ENCODE results near the gene FAM76B. TPM values are rescaled to one million over a fixed set of nuclear protein-coding genes. Genes with fewer than 3 reads are reported as not detected.
A peak's percentile ranks its signal among the peaks of the same experiment; 100 is the strongest.

Gene FAM76B
- total RNA-seq, 1 donor from 2014 or later = 19.7 TPM

GRCh38 chr11:95792700-95793099 is 3.1 kb upstream of the FAM76B start:
- no peak for DNase-seq (ENCODE audit: low read depth)

- DNase-seq (ENCODE audit: low read depth) = no peak
Observed at GRCh38 chr11:95792200-95792599, 2.6 kb upstream of the FAM76B start.

- DNase-seq (ENCODE audit: low read depth) = no peak
Observed at GRCh38 chr11:95791709-95792033, 2.1 kb upstream of the FAM76B start.

- peak; percentile 35 for DNase-seq (ENCODE audit: low read depth)
Observed at GRCh38 chr11:95790933-95791708, 1.5 kb upstream of the FAM76B start.

GRCh38 chr11:95790123-95790932 is 746 bp upstream of the FAM76B start, which contains the start of gene CEP57:
Gene CEP57, plus strand, starts transcription at chr11:95790498. Its CDS starts 201 bp downstream, at chr11:95790699.
- DNase-seq (ENCODE audit: low read depth) = peak; percentile 99

- peak; percentile 60 for DNase-seq (ENCODE audit: low read depth)
Observed at GRCh38 chr11:95788921-95789505, 569 bp downstream of the FAM76B start.

- DNase-seq (ENCODE audit: low read depth) = no peak
Observed at GRCh38 chr11:95780544-95780943, 9.0 kb downstream of the FAM76B start.

- no peak for DNase-seq (ENCODE audit: low read depth)
Observed at GRCh38 chr11:95778699-95779098, 10.9 kb downstream of the FAM76B start.

GRCh38 chr11:95776859-95777258 is 12.7 kb downstream of the FAM76B start:
- no peak for DNase-seq (ENCODE audit: low read depth)

GRCh38 chr11:95768521-95768920 is 21.1 kb downstream of the FAM76B start:
- no peak for DNase-seq (ENCODE audit: low read depth)

- DNase-seq (ENCODE audit: low read depth) = no peak
Observed at GRCh38 chr11:95767498-95767897, 22.1 kb downstream of the FAM76B start.

GRCh38 chr11:95766701-95767100 is 22.9 kb downstream of the FAM76B start:
- no peak for DNase-seq (ENCODE audit: low read depth)

- DNase-seq (ENCODE audit: low read depth) = peak; percentile 65
Observed at GRCh38 chr11:95764267-95764898, 25.2 kb downstream of the FAM76B start.

GRCh38 chr11:95762534-95762933 is 27.0 kb downstream of the FAM76B start:
- DNase-seq (ENCODE audit: low read depth) = no peak

- DNase-seq (ENCODE audit: low read depth) = peak; percentile 52
Observed at GRCh38 chr11:95760941-95761340, 28.6 kb downstream of the FAM76B start.

- DNase-seq (ENCODE audit: low read depth) = no peak
Observed at GRCh38 chr11:95751515-95751914, 38.1 kb downstream of the FAM76B start.

- no peak for DNase-seq (ENCODE audit: low read depth)
Observed at GRCh38 chr11:95750101-95750500, 39.5 kb downstream of the FAM76B start.

- DNase-seq (ENCODE audit: low read depth) = no peak
Observed at GRCh38 chr11:95739108-95739938, 50.3 kb downstream of the FAM76B start.

GRCh38 chr11:95736809-95737208 is 52.8 kb downstream of the FAM76B start:
- no peak for DNase-seq (ENCODE audit: low read depth)

- DNase-seq (ENCODE audit: low read depth) = no peak
Observed at GRCh38 chr11:95736355-95736754, 53.2 kb downstream of the FAM76B start.
